Activated CD4-positive, CD25-positive, alpha-beta regulatory T cell treated with anti-CD3 and anti-CD28 coated beads, Interleukin-2, amount 50 U/mL, for 24 hours (primary cell): ENCODE measurements around the gene RASAL1.
"Not testable (repeated sequence)": the region's sequence is repeated elsewhere in the genome, so short reads cannot be mapped to it uniquely, and the experiment has no call there.

Source experiments
- ATAC-seq, 2 donors: fragments of 150-1000 bp; cut with Tn5 transposase; one replicate each; pipeline ENCODE4 v1.10.0; 2021; ENCODE audit warnings: mild to moderate bottlenecking in 1 of 2, moderate library complexity in 1 of 2

The RASAL1 gene

GRCh38 chr12:113161415-113162016 is 26.0 kb upstream of the RASAL1 start:
- ATAC-seq: no peak

- no peak for ATAC-seq
Observed at GRCh38 chr12:113159937-113160336, 24.4 kb upstream of the RASAL1 start.

GRCh38 chr12:113158439-113159203 is 23.1 kb upstream of the RASAL1 start:
- ATAC-seq: no peak

GRCh38 chr12:113157218-113157859 is 21.8 kb upstream of the RASAL1 start:
- ATAC-seq: no peak

- ATAC-seq: no peak
Observed at GRCh38 chr12:113155646-113156045, 20.1 kb upstream of the RASAL1 start.

- ATAC-seq: no peak
Observed at GRCh38 chr12:113155060-113155459, 19.5 kb upstream of the RASAL1 start.

- no peak for ATAC-seq
Observed at GRCh38 chr12:113154351-113154973, 18.9 kb upstream of the RASAL1 start.

- ATAC-seq: peak; percentile 68 to 76
Observed at GRCh38 chr12:113152835-113153814, 17.6 kb upstream of the RASAL1 start.

- ATAC-seq: no peak
Observed at GRCh38 chr12:113152196-113152834, 16.8 kb upstream of the RASAL1 start.

- no peak for ATAC-seq
Observed at GRCh38 chr12:113151655-113152054, 16.1 kb upstream of the RASAL1 start.

GRCh38 chr12:113149361-113150150 is 14.0 kb upstream of the RASAL1 start, which contains the start of gene CFAP73:
Gene CFAP73, plus strand, starts transcription at chr12:113149724. Its CDS starts 134 bp downstream, at chr12:113149858.
- ATAC-seq: no peak

- ATAC-seq: no peak
Observed at GRCh38 chr12:113146999-113147398, 11.4 kb upstream of the RASAL1 start.

GRCh38 chr12:113145720-113146551 is 10.4 kb upstream of the RASAL1 start:
- ATAC-seq: no peak

GRCh38 chr12:113144806-113145205 is 9.2 kb upstream of the RASAL1 start:
- no peak for ATAC-seq

- no peak for ATAC-seq
Observed at GRCh38 chr12:113143959-113144358, 8.4 kb upstream of the RASAL1 start.

- no peak for ATAC-seq
Observed at GRCh38 chr12:113142886-113143332, 7.3 kb upstream of the RASAL1 start.

- peak; percentile 89 to 92 for ATAC-seq
Observed at GRCh38 chr12:113142173-113142885, 6.8 kb upstream of the RASAL1 start.

- ATAC-seq: not testable (repeated sequence)
Observed at GRCh38 chr12:113141716-113142115, 6.2 kb upstream of the RASAL1 start.

GRCh38 chr12:113140706-113141105 is 5.1 kb upstream of the RASAL1 start:
- ATAC-seq: no peak
